NB4 (cell line): ENCODE results near the gene FAU.

Experiments used
- TF ChIP-seq, protein P1 (sequence below): IDR thresholded peaks from one replicate; pipeline ENCODE4 v1.5.1; 2012; ENCODE audit warnings: low read depth, low read length
- TF ChIP-seq, protein P2 (sequence below): IDR thresholded peaks from 2 replicates; pipeline ENCODE4 v1.6.1; 2011; ENCODE audit warnings: low read depth, low read length

DNA sequence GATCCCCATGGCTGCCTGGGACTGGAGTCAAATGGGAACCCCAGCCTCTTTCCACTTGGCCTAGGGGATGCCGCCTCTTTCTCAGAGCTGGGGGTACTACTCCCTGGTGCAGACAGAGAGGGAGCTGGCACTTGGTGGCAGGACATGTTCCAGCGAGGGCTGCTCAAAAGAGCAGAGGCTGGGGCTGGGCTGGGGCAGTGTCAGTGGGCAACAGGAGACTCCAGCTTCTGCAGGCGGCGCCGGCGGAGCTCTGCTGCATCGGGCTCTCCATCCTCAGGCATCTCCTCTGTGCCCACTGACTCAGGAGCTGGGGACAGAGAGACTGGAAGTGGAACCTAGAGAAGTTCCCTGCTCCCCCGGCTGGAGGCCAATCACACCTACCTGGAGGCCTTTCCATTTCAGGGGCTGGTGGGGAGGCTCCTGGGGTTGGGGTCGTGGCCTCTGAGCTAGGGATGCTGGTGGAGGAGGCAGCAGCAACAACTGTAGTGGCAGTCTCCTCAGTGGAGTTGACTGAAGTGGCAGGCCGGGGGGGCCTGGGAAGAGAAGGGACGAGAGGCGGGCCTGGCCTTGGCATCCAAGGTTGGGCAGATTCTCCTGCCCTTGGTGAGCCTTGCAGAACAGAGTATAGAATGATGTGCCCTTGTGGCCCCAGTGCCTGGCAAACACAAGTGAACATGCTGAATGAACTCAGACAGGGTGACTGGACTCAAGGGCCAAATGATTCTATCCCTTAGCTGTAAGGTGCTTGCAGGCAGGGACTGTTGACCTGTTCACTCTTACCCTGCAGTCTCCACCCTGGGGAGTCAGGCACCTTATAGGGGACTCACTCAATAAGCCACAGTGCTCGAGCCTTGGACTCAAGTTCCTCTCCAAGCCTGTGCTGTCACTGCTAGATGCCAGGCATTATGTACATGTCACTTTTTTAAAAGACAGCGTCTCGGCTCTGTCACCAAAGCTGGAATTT is 6.5 kb upstream of the FAU start:
- TF ChIP-seq, protein P1, sequence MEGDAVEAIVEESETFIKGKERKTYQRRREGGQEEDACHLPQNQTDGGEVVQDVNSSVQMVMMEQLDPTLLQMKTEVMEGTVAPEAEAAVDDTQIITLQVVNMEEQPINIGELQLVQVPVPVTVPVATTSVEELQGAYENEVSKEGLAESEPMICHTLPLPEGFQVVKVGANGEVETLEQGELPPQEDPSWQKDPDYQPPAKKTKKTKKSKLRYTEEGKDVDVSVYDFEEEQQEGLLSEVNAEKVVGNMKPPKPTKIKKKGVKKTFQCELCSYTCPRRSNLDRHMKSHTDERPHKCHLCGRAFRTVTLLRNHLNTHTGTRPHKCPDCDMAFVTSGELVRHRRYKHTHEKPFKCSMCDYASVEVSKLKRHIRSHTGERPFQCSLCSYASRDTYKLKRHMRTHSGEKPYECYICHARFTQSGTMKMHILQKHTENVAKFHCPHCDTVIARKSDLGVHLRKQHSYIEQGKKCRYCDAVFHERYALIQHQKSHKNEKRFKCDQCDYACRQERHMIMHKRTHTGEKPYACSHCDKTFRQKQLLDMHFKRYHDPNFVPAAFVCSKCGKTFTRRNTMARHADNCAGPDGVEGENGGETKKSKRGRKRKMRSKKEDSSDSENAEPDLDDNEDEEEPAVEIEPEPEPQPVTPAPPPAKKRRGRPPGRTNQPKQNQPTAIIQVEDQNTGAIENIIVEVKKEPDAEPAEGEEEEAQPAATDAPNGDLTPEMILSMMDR = no peak
- TF ChIP-seq, protein P2, sequence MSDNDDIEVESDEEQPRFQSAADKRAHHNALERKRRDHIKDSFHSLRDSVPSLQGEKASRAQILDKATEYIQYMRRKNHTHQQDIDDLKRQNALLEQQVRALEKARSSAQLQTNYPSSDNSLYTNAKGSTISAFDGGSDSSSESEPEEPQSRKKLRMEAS = no peak
